Activated CD4-positive, alpha-beta T cell treated with anti-CD3 and anti-CD28 coated beads, Interleukin-2, amount 10 ng/mL, durations not matched to agents 7 days and 5 days (primary cell): ENCODE data around the gene RASGRP2. TPM values are rescaled to one million over a fixed set of nuclear protein-coding genes. Genes with fewer than 3 reads are reported as not detected.
A peak's percentile ranks its signal among the peaks of the same experiment; 100 is the strongest.

Source experiments
- CTCF ChIA-PET: fragments of 350-600 bp; sonication (Branson Sonifier 250); formaldehyde crosslinking; loops from one replicate; lab custom pipeline; 2021; ENCODE audit warnings: antibody characterized with exemption; lab: Charles Lee
- POLR2A ChIA-PET: fragments of 350-600 bp; sonication (Branson Sonifier 250); formaldehyde crosslinking; loops from one replicate; lab custom pipeline; 2021; ENCODE audit warnings: antibody characterized with exemption; lab: Charles Lee
- DNase-seq: peaks from one replicate; pipeline ENCODE4 v3.0.0-alpha.2; 2020
- H3K27ac Mint-ChIP-seq: one replicate; pipeline ENCODE4 v1.8.0; 2021; ENCODE audit warnings: mild to moderate bottlenecking, moderate library complexity, mixed read lengths
- H3K27me3 Mint-ChIP-seq: one replicate; pipeline ENCODE4 v1.8.0; 2021; ENCODE audit warnings: mixed read lengths
- H3K36me3 Mint-ChIP-seq: one replicate; pipeline ENCODE4 v1.8.0; 2021; ENCODE audit warnings: low read depth, mixed read lengths
- H3K4me1 Mint-ChIP-seq: one replicate; pipeline ENCODE4 v1.8.0; 2021; ENCODE audit warnings: mixed read lengths
- H3K4me3 Mint-ChIP-seq: one replicate; pipeline ENCODE4 v1.8.0; 2021; ENCODE audit warnings: mild to moderate bottlenecking, moderate library complexity, mixed read lengths
- H3K9me3 Mint-ChIP-seq: one replicate; pipeline ENCODE4 v1.8.0; 2021; ENCODE audit warnings: mixed read lengths
- total RNA-seq, 2 experiments: library from RNA; stranded (reverse); gene quantifications; one replicate each; pipeline ENCODE4 v1.2.3, GENCODE V29; 2021

RASGRP2 gene
- total RNA-seq, 2 experiments from 2014 or later: 293 to 300 TPM

DNA sequence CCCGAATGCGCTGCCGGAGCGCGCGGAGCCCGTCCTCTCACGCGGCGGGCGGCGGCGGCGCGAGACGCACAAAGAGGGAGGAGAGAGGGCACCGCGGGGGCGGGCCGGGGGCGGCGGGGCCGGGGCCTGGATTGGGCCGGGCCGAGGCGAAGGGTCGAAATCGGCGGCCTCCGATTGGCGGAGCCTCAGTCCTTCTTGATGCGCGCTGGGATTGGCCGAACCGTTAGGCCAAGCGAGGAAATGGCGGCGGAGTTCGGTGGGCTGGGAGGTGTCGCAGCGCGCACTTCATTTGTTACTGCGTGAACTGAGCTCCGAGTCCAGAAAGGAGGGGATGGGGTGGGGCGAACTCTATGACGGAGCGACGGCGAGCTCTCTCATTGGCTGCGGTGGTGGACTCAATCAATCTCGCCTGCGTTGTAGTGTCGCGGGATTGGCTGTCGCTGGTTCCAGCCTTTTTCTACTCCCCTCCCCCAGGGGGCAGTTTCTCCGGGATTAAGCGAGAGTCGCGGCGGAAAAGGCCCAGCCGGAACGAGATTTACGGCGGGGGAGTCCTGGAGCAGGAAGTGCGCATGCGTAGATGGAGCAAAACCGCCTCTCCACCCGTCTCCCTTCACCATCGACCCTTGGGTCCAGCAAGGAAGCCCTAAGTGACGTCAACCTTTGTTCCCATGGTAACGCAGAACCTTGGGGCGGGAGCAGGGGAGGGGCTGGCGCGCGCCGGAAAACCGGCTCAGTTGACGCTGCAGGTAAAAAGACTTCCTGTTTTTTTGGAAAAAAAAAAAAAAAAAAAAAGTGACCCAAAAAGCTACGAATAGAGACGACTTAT lies 34.7 kb upstream of the RASGRP2 start, which contains the start of gene SF1:
Gene SF1, minus strand, starts transcription at position 70 of the 826 bp plus-strand sequence. CDS start 150 bp downstream, outside the sequence.
- Mint-ChIP-seq H3K9me3 (no peaks in the 10 kb centered on the region), H3K4me3 (peak within 1 kb of the TSS; percentile 97), H3K4me1 (peaks cover 54% of the 10 kb centered on the region), H3K27ac (peak within 1 kb of the TSS; percentile 98), H3K27me3 (no peaks in the 10 kb centered on the region), H3K36me3 (peaks cover 40% of the 10 kb centered on the region)
- ChIA-PET POLR2A (interaction anchor here (0.6 to 1.0 kb wide), 5 partner anchors 32 to 794 kb away, joined by 3 to 4 read pairs (median 3); partner anchors contain the start of genes RASGRP2 and SAC3D1), CTCF (interaction anchor here (0.6 to 1.8 kb wide), 11 partner anchors 11 to 1891 kb away, joined by 3 to 7 read pairs (median 3); partner anchors contain the start of genes FAU, MRPL49 and RASGRP2)
- peak; percentile 100 for DNase-seq

GRCh38 chr11:64778223-64778472 lies 34.2 kb upstream of the RASGRP2 start:
- ChIA-PET CTCF (interaction anchor here (0.6 to 1.8 kb wide), 8 partner anchors 10 to 373 kb away, joined by 3 to 7 read pairs (median 3); partner anchors contain the start of gene RASGRP2), POLR2A (interaction anchor here (0.9 kb wide), 1 partner anchor 34 kb away, joined by 4 read pairs; the partner anchor contains the start of gene RASGRP2)
- Mint-ChIP-seq H3K4me3 (peak overlapping the region; percentile 81), H3K27me3 (no peaks in the 10 kb centered on the region), H3K27ac (peak overlapping the region; percentile 98), H3K4me1 (peaks cover 60% of the 10 kb centered on the region), H3K9me3 (no peaks in the 10 kb centered on the region), H3K36me3 (peaks cover 45% of the 10 kb centered on the region)
- DNase-seq: no peak

DNA sequence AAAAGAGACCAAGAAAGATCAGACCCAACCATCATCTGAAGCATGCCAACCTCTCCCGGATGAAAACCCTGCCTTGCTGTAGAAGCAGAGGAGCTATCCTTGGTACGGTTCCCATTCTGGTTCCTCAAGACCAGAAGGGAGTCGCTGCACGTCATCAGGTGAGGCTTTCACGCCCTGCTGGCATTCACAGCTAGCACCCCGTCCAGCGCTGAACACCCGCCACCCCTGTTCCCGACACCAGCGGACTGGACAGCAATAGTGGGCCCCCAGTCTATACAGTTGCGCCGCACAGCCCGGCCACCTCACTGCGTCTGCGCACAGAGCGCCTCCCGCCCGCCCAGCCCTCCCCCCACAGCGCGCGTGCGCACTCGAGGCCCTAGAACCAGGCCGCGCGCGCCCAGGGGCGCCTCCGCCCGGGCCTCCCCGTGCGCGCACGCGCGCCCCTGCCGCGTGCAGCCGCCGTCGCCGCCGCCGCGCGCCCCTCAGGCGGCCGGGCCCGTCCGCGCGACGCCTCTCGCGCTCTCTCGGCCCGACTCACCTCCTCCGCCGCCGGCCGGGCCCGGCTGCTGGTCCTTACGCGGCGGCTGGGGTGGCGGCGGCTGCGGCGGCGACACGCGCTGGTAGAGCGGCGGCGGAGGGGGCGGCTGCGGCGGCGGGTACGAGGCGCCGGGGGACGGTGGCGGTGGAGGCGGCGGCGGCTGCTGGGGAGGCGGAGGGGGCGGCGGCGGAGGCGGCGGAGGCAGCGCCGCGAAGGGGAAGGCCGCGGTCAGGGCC lies 33.7 kb upstream of the RASGRP2 start:
- Mint-ChIP-seq H3K27ac (peak overlapping the region; percentile 74), H3K4me1 (peaks cover 65% of the 10 kb centered on the region), H3K36me3 (peaks cover 50% of the 10 kb centered on the region), H3K27me3 (no peaks in the 10 kb centered on the region), H3K9me3 (no peaks in the 10 kb centered on the region), H3K4me3 (peak overlapping the region; percentile 97)
- ChIA-PET POLR2A (interaction anchor here (1.7 kb wide), 1 partner anchor 33 kb away, joined by 6 read pairs; no protein-coding TSS in a partner anchor), CTCF (interaction anchor here (0.6 to 1.9 kb wide), 2 partner anchors 10 to 72 kb away, joined by 3 to 4 read pairs; no protein-coding TSS in a partner anchor)
- DNase-seq: peak; percentile 82

DNA sequence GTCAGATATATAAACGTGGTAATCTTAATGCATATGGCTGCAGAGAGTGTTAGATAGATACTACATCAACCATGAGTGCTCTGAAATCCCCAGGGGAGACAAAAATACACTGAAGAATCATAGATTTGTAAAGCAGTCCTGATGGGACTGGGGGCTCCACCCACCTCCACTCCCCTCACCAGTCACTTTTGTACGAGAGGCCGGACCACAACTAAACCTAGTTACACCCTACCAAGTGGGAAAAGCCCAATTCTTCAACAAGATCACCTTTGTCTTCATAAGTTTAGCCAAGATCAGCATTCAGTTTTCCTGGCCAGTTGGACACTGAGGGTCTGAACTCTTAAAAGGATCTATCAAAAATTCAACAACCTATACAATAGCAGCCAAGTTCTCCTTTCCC lies 32.9 kb upstream of the RASGRP2 start:
- DNase-seq: no peak
- Mint-ChIP-seq H3K4me3 (peak overlapping the region; percentile 97), H3K27me3 (no peaks in the 10 kb centered on the region), H3K9me3 (no peaks in the 10 kb centered on the region), H3K36me3 (peaks cover 57% of the 10 kb centered on the region), H3K27ac (peak overlapping the region; percentile 74), H3K4me1 (peaks cover 72% of the 10 kb centered on the region)
- ChIA-PET CTCF (interaction anchor here (0.9 to 7.6 kb wide), 4 partner anchors 9 to 75 kb away, joined by 3 to 51 read pairs (median 4); no protein-coding TSS in a partner anchor), POLR2A (interaction anchor here (1.7 kb wide), 1 partner anchor 32 kb away, joined by 6 read pairs; no protein-coding TSS in a partner anchor)

GRCh38 chr11:64776425-64776824 lies 32.5 kb upstream of the RASGRP2 start:
- Mint-ChIP-seq H3K9me3 (no peaks in the 10 kb centered on the region), H3K4me3 (peak overlapping the region; percentile 97)

DNA sequence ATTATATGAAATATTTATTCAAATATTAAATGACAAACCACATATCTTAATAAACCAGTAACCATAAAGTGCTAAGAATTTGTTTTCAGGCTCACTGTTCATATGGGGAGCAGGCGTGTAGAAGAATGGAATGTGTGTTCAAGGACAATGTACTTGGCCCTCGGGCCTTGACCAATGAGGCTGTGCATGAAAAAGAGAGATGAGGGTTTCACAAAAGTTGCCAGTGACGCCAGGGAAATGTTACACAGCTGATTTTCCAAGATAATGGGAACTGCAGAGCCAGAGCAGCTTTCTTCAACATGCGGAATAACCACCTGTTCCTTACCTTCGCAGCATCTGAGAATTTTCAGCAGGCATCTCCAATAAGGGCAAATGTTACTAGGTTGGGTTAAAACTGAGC lies 30.2 kb upstream of the RASGRP2 start:
- Mint-ChIP-seq H3K27ac (no peak overlapping the region), H3K36me3 (peaks cover 83% of the 10 kb centered on the region), H3K4me1 (peaks cover 73% of the 10 kb centered on the region), H3K9me3 (no peaks in the 10 kb centered on the region), H3K27me3 (no peaks in the 10 kb centered on the region), H3K4me3 (no peak overlapping the region)
- POLR2A ChIA-PET: no interaction called here
- CTCF ChIA-PET: interaction anchor here (1.1 to 7.6 kb wide), 3 partner anchors 12 to 85 kb away, joined by 3 to 51 read pairs (median 4); partner anchors contain the start of gene RASGRP2
- no peak for DNase-seq

More at GRCh38 chr11:64776425-64776824, 32.5 kb upstream of the RASGRP2 start:
- Mint-ChIP-seq H3K27ac (peak overlapping the region; percentile 74), H3K4me1 (peaks cover 77% of the 10 kb centered on the region), H3K36me3 (peaks cover 61% of the 10 kb centered on the region), H3K27me3 (no peaks in the 10 kb centered on the region)
- no peak for DNase-seq
- CTCF ChIA-PET: interaction anchor here (0.9 to 7.6 kb wide), 4 partner anchors 9 to 76 kb away, joined by 3 to 51 read pairs (median 4); no protein-coding TSS in a partner anchor
- POLR2A ChIA-PET: interaction anchor here (1.7 kb wide), 1 partner anchor 32 kb away, joined by 6 read pairs; no protein-coding TSS in a partner anchor

- Mint-ChIP-seq H3K4me3 (peak overlapping the region; percentile 35), H3K27ac (peak overlapping the region; percentile 81), H3K27me3 (no peaks in the 10 kb centered on the region), H3K36me3 (peaks cover 97% of the 10 kb centered on the region), H3K9me3 (no peaks in the 10 kb centered on the region), H3K4me1 (peaks cover 89% of the 10 kb centered on the region)
- ChIA-PET POLR2A (interaction anchor here (0.6 to 1.4 kb wide), 2 partner anchors 20 to 27 kb away, joined by 3 to 8 read pairs; no protein-coding TSS in a partner anchor), CTCF (interaction anchor here (0.7 to 7.6 kb wide), 3 partner anchors 10 to 47 kb away, joined by 3 to 51 read pairs (median 3); no protein-coding TSS in a partner anchor)
- DNase-seq: no peak
Measured at GRCh38 chr11:64772303-64773018, 28.5 kb upstream of the RASGRP2 start.

DNA sequence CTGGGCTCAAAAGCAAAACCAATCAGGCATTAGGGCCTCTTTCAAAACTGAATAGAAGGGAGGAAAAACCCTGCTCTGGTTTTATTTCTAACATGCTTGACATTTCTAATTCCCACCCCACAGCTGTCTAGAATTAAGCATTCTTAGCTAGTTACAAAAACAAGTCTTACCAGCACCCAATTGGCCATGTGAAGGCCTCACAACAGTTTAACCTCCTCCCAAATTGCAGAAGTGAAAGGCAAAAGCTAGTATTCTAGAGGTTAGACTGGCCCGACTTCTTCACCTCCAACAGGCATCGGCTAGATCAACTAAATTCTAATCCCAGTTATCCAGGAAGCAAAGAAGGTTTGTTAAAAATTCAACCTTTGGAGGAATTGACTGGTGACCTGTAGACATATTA lies 27.9 kb upstream of the RASGRP2 start:
- no peak for DNase-seq
- no peak overlapping the region for H3K4me3 Mint-ChIP-seq
- POLR2A ChIA-PET: interaction anchor here (1.4 kb wide), 1 partner anchor 27 kb away, joined by 3 read pairs; no protein-coding TSS in a partner anchor

GRCh38 chr11:64770120-64770519 lies 26.2 kb upstream of the RASGRP2 start:
- no peak for DNase-seq
- H3K36me3 Mint-ChIP-seq: peaks cover 91% of the 10 kb centered on the region
- H3K9me3 Mint-ChIP-seq: no peaks in the 10 kb centered on the region
- ChIA-PET CTCF (interaction anchor here (1.5 to 7.6 kb wide), 2 partner anchors 8 to 27 kb away, joined by 4 to 51 read pairs; no protein-coding TSS in a partner anchor), POLR2A (no interaction called here)
- no peaks in the 10 kb centered on the region for H3K27me3 Mint-ChIP-seq
- no peak overlapping the region for H3K4me3 Mint-ChIP-seq
- peaks cover 86% of the 10 kb centered on the region for H3K4me1 Mint-ChIP-seq
- H3K27ac Mint-ChIP-seq: no peak overlapping the region

More for the DNA sequence above, 27.9 kb upstream of the RASGRP2 start:
- H3K9me3 Mint-ChIP-seq: no peaks in the 10 kb centered on the region
- peak overlapping the region; percentile 81 for H3K27ac Mint-ChIP-seq
- H3K27me3 Mint-ChIP-seq: no peaks in the 10 kb centered on the region
- H3K36me3 Mint-ChIP-seq: peaks cover 97% of the 10 kb centered on the region
- CTCF ChIA-PET: interaction anchor here (1.1 to 7.6 kb wide), 3 partner anchors 9 to 27 kb away, joined by 3 to 51 read pairs (median 5); partner anchors contain the start of gene RASGRP2
- peaks cover 91% of the 10 kb centered on the region for H3K4me1 Mint-ChIP-seq

DNA sequence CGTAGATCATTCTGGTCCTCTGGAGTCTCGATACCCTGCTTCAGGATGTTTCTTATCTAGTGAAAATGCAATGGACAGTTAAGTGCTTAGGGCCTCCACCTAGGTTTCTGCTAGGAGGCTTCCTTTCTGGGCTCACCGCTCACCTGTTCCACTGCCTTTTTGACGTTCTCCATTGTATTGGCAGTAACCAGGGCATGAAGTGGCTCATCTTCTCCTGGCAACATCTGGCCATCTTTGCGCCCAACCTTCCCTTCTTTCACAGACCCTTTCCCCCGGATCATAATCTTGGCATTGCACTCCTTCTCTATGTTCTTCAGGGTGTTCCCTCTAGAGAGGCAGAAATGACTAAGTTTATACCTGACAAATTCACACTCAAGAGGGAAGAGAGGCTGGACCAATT lies 25.3 kb upstream of the RASGRP2 start:
- Mint-ChIP-seq H3K4me1 (peaks cover 86% of the 10 kb centered on the region), H3K27ac (peak overlapping the region; percentile 27), H3K9me3 (no peaks in the 10 kb centered on the region), H3K4me3 (no peak overlapping the region), H3K27me3 (no peaks in the 10 kb centered on the region), H3K36me3 (peaks cover 91% of the 10 kb centered on the region)
- ChIA-PET POLR2A (no interaction called here), CTCF (interaction anchor here (1.1 kb wide), 1 partner anchor 9 kb away, joined by 5 read pairs; the partner anchor contains the start of gene PYGM)
- no peak for DNase-seq

GRCh38 chr11:64768300-64768694 lies 24.4 kb upstream of the RASGRP2 start:
- Mint-ChIP-seq H3K27me3 (no peaks in the 10 kb centered on the region), H3K27ac (peak overlapping the region; percentile 14), H3K36me3 (peaks cover 92% of the 10 kb centered on the region), H3K4me3 (no peak overlapping the region), H3K9me3 (no peaks in the 10 kb centered on the region), H3K4me1 (peaks cover 87% of the 10 kb centered on the region)
- no peak for DNase-seq
- CTCF ChIA-PET: interaction anchor here (1.0 to 1.3 kb wide), 4 partner anchors 8 to 229 kb away, joined by 3 to 5 read pairs (median 4); partner anchors contain the start of genes BATF2, PYGM and SF1
- POLR2A ChIA-PET: no interaction called here
